ENCODE measurements around the gene GPC6.

GPC6 gene

DNA sequence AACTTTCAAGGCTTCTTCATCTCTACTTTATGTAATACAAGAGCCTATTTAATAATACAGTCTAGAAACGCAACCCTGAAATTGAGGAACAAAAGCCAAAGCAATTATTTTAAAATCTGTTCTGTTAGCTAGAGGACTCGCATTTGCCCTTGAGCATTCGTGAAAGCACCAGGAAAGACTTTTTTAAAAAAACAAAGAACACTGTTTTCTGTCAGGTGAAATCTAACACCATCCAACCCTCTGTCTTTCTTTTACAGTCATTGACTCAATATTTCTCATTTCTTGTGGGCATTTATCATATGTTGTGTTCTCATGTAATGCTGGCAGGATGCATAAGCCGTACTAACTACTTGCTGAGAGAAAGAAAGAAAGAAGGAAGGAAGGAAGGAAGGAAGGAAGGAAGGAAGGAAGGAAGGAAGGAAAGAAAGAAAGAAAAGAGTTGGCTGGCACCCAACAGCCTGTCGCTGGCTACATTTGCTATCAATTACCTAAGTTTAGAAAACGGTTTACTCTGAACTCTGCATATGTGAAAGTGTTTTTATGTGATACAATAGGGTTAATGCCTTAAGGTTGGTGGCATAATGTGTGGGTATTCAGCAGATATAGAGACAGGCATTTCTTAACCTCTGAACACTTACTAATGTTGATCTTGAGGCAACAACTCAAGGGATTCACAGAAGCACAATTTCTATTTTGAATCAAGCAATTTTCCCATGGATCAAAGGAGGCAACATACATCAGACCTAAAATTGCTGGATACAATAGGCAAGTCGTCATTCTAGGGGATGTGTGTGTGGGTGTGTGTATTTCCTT, 807.4 kb downstream of the GPC6 start:
- no peak overlapping the region for H3K4me3 ChIP-seq (ENCODE audit: low read depth, low read length)
- TF ChIP-seq, protein P1, sequence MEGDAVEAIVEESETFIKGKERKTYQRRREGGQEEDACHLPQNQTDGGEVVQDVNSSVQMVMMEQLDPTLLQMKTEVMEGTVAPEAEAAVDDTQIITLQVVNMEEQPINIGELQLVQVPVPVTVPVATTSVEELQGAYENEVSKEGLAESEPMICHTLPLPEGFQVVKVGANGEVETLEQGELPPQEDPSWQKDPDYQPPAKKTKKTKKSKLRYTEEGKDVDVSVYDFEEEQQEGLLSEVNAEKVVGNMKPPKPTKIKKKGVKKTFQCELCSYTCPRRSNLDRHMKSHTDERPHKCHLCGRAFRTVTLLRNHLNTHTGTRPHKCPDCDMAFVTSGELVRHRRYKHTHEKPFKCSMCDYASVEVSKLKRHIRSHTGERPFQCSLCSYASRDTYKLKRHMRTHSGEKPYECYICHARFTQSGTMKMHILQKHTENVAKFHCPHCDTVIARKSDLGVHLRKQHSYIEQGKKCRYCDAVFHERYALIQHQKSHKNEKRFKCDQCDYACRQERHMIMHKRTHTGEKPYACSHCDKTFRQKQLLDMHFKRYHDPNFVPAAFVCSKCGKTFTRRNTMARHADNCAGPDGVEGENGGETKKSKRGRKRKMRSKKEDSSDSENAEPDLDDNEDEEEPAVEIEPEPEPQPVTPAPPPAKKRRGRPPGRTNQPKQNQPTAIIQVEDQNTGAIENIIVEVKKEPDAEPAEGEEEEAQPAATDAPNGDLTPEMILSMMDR (IDR thresholded peaks at IDR 0.05; ENCODE audit: borderline replicate concordance, insufficient read depth, low read depth, low read length): no peak

DNA sequence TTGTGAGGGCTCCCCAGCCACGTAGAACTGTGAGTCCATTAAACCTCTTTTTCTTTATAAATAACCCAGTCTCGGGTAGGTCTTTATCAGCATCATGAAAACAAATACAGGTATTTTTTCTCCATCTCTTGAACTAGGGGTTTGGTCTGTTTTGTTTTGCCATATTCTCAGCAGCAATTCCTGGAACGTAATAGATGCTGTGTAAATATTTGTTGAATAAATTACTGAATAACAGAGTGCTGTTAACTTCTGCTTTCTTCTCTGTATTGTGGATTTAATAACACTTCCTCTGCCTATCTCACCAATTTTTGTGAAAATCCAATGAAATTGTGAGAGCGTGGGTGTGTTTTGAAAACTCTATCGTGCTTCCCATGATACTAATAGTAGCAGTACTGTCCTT, 823.4 kb downstream of the GPC6 start:
- H3K4me3 ChIP-seq (ENCODE audit: low read depth, low read length): no peak overlapping the region
- TF ChIP-seq, protein P1 (IDR thresholded peaks at IDR 0.05; ENCODE audit: borderline replicate concordance, insufficient read depth, low read depth, low read length): no peak

DNA sequence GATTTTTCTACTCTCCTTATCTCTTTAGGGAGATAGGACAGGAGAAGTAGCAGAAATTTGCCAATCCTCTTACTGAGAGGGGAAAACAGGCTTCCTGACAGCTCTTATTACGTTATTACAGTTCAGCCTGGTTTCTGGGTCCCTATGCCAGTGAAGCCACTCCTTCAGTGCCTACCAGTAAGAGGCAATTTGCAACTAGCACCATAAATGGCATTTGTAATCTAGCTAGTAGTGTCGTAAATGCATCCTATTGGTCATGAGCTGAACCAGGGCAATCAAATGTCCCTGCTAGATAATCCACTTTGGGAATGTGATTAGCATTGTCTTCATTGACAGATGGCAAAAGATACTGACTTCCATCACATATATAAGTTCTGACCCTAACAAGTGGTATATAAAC, 824.1 kb downstream of the GPC6 start:
- TF ChIP-seq, protein P1 (IDR thresholded peaks at IDR 0.05; ENCODE audit: borderline replicate concordance, insufficient read depth, low read depth, low read length): no peak
- no peak overlapping the region for H3K4me3 ChIP-seq (ENCODE audit: low read depth, low read length)

DNA sequence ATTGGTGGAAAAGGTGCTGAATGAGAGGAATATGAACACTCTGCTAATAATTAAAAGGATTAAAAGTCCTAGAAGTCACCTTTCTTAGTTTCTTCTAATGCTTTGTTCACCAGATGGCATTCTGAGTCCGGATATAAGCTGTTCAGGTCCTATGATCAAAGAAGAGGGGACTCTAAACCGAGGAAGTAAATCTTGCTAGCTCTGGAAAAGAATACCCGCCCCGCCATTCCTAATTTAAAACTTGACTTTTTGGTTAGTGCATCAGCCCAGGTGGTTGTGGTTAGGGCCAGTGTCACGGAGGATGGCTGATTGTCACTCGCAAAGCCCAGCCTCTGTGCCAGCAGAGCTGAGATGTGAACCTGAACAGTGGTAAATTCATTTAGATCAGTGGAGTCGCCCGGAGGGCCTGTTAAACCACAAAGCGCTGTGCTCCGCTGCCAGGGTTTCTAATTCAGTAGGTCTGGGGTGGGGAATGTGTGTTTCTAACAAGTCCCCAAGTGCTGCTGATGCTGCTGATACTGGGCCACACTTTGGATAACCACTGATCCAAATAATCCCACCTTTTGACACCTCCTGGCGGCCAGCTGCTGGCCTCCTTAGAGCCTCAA, 827.5 kb downstream of the GPC6 start:
- TF ChIP-seq, protein P1 (IDR thresholded peaks at IDR 0.05; ENCODE audit: borderline replicate concordance, insufficient read depth, low read depth, low read length): no peak
- no peak overlapping the region for H3K4me3 ChIP-seq (ENCODE audit: low read depth, low read length)

DNA sequence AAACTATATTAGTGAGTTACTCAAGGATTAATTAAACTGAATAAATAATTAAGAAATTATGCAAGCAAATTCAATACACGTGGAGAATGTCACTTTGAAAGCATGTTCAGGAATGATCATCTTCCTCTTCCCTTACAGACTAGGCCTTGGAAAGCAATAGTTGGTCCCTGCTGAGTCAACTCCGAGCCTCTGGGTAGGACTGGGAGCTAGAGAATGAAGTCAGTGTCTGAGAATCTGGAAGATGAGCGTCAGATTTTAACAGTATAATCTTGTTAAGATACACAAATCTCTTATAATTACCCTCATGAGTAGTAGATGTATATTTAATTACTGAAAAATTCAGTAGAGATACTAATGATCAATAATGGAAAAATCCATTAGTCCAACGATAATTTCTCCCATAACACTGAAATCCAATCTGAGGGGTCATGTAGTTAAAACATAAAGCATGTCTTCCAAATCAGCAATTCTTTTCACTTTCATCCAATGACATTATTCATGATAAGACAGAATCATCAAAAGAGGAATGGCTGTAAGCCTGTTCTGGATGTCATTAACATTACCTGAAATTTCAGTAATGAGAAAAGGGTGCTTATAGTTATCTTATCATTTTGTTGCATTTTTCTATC, 829.9 kb downstream of the GPC6 start:
- no peak overlapping the region for H3K4me3 ChIP-seq (ENCODE audit: low read depth, low read length)
- TF ChIP-seq, protein P1 (IDR thresholded peaks at IDR 0.05; ENCODE audit: borderline replicate concordance, insufficient read depth, low read depth, low read length): no peak

DNA sequence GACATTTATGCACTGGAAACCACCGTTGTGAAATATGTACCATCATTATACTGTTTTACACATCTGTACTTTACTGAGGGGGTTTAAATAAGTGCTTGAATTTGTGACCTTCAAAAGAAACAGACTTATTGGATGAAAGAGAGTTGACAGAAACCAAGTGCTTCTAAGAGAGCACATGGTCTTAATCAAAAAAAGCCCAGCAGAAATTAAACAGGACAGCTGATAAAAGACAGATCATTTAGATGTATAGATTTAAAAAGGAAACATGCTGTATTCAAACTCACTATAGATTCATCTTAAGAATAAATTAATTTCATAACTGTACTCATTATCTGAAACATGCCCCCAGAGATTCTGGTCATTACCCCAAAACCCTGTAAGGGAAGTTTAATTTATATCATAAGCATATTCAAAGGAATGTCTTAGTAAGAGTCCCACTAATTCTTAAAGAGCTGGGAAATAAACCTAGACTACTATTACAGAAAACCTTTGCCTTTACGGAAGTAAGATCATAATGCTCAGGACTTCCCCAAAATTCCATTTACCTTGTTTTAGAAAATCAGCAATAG, 831.1 kb downstream of the GPC6 start:
- H3K4me3 ChIP-seq (ENCODE audit: low read depth, low read length): no peak overlapping the region
- TF ChIP-seq, protein P1 (IDR thresholded peaks at IDR 0.05; ENCODE audit: borderline replicate concordance, insufficient read depth, low read depth, low read length): no peak

Data from GM12875 (cell line).